GM18868 (cell line): ENCODE results near the gene KRIT1.
"Not testable (repeated sequence)": the region's sequence is repeated elsewhere in the genome, so short reads cannot be mapped to it uniquely, and the experiment has no call there.

Experiments used
- ATAC-seq: cut with Tn5 transposase; IDR thresholded peaks from one replicate; pipeline ENCODE4 v1.9.1; 2021; ENCODE audit warnings: mild to moderate bottlenecking, moderate library complexity; ENCODE audit not compliant: unreplicated experiment

KRIT1 gene

DNA sequence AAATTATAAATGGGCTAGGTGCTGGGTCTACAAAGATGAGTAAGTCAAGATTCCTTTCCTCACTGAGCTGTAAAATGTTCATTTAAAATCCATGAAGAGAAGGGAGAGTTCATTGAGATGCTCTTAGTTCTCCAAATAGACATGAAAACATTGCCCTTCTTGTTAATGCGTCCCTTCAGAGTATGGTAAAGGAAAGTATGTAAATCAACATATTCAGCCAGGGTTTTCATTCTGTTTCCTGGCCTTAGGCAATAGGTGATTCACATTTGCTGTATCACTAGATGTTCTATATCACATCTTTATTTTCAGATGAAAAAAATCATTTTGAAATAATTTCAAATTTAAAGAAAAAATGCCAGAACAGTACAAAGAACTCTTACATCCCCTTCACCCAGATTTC lies 5.5 kb upstream of the KRIT1 start:
- no peak for ATAC-seq

DNA sequence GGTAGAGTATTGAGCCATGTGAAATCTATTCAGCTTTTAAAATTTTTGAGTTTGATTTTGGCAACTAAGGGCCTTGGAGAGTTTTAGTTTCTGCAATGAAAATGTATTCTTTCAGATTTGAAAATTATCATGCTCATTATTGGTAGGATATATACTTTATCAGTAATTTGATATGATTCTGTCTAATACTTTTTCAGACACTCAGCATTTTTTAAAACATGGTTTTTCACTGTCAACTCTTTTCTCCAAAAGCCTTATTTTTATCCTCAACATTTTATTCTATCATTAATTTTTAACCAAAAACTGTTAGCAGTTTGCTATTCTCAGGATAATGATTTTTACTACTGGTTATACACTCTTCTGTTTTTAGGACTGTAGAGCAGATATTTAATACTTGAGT lies 4.9 kb upstream of the KRIT1 start:
- no peak for ATAC-seq

DNA sequence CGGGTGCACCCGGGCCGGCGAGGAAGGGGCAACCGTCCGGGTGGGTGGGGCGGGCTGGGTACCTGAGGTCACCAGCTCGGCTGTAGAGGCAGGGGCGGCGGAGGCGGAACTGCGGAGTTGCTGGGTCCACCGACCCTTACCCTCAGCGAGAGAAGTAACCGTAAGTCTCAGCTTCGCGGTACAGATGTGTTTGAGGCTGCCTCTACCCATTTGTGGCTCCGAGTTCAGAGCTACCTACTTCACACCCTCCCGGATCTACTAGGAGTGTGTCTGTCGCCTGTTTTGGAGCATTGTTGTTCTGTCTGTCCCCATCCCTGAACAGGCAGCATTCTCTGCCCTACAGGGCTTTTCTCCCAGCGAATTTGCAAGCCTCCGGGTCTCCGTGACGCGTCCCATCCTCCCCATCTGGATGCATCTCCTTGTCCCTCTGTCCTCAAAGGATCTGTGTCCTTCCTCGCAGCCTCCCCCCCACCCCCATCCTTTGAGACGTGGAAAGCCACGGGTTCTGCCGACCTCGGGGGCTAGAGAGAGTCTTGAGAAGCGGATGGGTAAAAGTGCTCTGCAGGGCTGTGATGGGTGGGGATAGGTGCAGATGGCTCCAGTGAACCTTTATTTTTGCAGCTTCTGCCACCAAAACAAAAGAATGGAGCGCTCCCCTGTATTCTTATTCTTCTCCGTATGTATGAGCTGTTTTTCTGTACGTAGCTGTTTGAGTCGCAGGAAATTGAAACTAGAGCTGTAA lies 817 bp upstream of the KRIT1 start:
- peak; percentile 26 for ATAC-seq

DNA sequence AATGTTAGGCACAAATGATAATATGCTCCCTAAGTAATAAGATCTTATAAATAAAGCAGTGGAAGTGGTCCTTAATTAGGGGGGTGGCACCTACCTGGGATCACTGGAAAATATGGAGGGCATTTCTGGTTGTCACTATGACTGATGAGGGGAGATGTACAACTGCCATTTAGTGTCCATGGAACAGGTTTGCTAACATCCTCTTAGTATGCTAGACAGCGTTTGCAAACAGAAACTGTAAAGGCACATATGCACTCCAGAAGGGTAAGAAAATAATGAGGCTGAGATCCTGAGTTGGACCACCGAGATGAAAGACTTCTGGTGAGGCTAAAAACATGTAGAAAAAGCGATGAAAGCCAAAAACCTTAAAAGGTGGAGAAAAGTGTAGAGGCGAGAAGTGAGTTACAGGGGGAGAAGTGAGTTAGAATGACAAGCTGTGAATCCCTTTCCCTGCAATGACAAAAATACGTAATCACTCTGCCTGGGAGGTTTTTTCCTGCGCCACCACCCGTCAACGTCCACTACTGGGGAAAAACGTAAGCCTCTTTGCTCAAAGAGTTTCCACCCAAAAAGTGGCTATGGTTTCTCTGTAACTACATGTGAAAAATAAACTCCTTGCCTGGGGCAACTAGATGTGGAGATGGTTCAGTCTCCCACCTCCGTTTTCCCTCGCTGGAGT lies 767 bp downstream of the KRIT1 start:
- peak; percentile 0 for ATAC-seq

DNA sequence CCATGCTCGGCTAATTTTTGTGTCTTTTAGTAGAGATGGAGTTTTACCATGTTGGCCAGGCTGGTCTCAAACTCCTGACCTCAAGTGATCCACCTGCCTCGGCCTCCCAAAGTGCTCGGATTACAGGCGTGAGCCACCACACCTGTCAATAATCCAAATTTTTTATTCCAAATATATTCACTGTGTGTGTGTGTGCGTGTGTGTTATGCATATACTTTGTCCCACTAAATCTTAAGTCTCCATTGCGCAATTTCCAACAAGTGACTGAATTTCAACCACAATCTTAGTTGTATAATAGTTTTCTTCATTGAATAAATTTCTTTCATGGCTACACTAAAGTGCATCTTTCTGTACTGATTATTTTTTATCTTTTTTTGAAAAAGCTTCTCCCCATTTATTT lies 2.7 kb downstream of the KRIT1 start:
- ATAC-seq = no peak

DNA sequence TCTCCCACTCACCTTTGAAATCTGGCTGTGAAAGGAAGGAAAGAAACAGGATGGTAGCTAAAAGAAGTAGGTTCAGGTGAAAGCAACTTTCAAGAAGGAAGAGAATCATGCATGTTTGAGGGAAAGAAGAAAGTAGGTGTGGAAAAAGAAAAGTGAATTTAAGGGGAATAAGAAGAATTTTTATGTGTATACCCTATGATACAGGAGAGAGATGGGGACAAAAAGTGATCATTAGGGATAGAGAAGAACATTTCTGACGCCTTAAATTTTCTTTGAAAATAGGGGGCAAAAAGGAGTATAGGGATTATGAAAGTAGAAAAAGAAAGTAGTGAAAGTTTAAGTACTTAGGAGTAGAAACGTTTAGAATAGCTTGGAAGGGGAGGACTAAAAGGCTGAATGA lies 15.2 kb downstream of the KRIT1 start:
- no peak for ATAC-seq

DNA sequence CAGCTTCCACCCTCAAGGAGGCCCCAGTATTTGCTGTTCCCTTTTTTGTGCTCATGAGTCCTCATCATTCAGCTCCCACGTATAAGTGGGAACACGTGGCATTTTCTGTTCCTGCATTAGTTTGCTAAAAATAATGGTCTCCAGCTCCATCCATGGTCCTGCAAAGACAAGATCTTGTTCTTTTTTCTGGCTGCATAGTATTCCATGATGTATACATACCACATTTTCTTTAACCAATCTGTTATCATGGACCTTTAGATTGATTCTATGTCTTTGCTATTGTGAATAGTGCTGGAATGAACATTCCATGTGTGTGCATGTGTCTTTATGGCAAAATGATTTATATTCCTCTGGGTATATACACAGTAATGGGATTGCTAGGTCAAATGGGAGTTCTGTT lies 17.0 kb downstream of the KRIT1 start:
- no peak for ATAC-seq

DNA sequence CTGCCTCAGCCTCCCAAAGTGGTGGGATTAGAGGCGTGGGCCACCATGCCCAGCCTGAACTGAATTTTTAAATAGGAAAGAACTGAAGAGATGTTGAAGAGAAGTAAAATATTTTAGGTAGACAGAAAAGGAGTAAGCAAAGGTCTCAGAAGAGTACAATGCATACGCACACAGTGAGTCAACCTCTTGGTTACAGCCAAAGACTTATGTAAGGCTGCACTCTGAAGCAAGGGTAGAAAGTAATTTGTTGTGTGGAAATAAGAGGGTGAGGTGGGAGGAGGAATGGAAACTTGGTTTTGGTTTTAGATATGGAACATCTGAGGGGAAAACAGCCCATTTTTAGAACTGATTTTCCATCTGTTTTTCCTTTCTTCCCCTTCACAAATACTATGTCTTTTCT lies 17.6 kb downstream of the KRIT1 start:
- no peak for ATAC-seq

DNA sequence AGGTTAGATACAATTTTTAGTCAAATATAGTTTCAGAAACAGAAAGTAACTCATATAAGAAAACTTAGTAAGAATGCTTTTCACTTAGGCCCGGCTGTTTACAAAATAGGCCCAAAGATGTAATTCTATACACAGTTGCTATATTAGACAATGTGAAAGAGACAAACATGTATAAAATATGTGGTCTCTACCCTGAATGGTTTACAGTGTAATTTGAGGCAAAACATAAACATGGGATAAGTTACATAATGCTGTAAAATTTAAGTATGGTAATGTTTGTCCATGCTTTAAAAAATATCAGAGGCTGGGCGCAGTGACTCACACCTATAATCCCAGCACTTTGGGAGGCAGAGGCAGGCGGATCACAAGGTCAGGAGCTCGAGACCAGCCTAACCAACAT lies 18.7 kb downstream of the KRIT1 start:
- ATAC-seq = no peak

DNA sequence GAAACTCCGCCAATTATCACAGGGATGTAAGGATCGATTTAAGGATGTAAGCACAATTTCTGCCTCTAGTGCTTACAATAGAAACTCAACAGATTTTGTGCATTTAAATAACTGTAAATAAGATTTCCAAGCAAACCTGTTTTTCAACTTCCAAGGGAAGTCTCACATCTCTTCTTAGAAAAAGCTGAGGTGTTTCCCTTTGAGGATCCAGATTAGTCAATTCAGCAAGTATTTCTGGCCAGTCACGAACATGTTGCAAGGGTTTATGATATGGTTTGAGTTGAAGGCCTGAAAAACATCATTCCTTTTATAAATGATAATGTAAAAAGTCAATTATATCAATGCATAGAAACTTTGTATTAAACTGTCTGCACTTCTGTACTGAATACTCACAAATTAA lies 23.9 kb downstream of the KRIT1 start:
- no peak for ATAC-seq

DNA sequence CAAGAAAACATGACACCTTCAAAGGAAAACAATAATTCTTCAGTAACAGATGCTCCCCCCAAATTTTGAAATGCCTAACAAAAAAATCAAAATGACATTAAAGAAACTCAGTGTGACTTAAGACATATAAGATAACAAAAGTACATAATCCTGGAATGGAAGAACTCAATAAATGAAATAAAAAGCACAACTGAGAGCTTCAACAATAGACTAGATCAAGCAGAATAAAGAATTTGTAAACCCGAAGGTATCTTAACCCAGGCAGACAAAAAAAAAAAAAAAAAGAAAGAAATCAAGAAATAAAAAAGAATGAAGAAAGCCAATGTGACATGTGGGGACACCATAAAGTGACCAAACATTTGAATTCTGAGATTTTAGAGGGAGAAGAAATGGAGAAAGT lies 39.0 kb downstream of the KRIT1 start:
- no peak for ATAC-seq

DNA sequence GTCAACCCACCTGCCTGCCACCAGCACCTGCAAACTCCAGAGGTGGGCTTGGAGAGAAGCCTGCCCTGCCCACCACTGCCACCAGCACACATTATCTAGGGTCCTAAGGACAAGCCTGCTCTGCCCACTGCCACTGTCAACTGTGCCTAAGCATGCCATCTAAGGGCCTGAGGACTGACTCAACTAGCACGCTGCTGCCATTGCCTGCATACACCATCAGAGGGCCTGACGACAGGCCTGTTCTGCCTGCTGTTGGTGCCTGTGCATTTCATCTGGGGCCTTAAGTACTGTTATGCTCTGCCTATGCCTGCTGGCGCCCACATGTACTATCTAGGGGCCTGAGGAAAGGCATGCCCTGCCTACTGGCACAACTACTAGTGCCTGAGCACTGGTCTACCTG lies 39.7 kb downstream of the KRIT1 start:
- ATAC-seq = no peak

DNA sequence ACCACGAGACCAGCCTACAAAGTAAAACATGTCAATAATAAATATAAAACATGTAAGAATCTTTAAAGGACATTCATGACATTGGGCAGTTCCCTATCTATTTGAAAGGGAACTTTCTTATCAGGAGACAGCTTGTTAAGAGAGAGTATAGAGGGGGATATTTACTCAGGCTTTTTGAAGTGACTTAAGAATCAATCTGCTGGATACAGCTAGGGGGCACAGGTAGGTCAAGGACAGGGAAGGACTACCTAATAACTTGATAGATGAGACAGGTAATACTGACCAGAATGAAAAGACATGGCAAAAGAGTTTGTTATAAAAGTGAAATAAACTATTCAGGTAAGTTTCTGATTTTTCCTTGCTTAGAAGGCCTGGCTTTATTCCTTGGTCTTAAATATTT lies 44.9 kb downstream of the KRIT1 start:
- no peak for ATAC-seq

DNA sequence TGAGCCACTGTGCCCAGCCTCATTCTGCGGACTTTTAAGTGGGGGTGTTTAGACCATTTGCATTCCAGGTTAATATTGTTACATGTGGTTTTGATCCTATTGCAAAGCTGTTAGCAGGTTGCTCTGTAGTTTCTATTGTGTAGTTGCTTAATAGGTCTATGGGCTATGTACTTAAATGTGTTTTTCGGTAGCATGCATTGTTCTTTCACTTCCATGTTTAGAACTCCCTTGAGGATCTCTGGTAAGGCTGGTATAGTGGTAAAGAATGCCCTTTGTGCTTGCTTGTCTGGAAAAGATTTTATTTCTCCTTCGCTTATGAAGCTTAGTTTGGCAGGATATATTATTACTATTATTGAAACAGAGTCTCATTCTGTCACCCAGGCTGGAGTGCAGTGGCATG lies 53.4 kb downstream of the KRIT1 start:
- ATAC-seq = no peak

DNA sequence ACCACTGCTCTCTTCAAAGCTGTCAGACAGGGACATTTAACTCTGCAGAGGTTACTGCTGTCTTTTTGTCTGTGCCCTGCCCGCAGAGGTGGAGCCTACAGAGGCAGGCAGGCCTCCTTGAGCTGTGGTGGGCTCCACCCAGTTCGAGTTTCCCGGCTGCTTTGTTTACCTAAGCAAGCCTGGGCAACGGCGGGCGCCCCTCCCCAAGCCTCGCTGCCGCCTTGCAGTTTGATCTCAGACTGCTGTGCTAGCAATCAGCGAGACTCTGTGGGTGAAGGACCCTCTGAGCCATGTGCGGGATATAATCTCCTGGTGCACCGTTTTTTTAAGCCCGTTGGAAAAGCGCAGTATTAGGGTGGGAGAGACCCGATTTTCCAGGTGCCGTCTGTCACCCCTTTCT lies 56.5 kb downstream of the KRIT1 start:
- not testable (repeated sequence) for ATAC-seq

DNA sequence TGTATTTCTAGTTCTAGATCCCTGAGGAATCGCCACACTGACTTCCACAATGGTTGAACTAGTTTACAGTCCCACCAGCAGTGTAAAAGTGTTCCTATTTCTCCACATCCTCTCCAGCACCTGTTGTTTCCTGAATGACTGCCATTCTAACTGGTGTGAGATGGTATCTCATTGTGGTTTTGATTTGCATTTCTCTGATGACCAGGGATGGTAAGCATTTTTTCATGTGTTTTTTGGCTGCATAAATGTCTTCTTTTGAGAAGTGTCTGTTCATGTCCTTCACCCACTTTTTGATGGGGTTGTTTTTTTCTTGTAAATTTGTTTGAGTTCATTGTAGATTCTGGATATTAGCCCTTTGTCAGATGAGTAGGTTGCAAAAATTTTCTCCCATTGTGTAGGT lies 61.4 kb downstream of the KRIT1 start:
- not testable (repeated sequence) for ATAC-seq

DNA sequence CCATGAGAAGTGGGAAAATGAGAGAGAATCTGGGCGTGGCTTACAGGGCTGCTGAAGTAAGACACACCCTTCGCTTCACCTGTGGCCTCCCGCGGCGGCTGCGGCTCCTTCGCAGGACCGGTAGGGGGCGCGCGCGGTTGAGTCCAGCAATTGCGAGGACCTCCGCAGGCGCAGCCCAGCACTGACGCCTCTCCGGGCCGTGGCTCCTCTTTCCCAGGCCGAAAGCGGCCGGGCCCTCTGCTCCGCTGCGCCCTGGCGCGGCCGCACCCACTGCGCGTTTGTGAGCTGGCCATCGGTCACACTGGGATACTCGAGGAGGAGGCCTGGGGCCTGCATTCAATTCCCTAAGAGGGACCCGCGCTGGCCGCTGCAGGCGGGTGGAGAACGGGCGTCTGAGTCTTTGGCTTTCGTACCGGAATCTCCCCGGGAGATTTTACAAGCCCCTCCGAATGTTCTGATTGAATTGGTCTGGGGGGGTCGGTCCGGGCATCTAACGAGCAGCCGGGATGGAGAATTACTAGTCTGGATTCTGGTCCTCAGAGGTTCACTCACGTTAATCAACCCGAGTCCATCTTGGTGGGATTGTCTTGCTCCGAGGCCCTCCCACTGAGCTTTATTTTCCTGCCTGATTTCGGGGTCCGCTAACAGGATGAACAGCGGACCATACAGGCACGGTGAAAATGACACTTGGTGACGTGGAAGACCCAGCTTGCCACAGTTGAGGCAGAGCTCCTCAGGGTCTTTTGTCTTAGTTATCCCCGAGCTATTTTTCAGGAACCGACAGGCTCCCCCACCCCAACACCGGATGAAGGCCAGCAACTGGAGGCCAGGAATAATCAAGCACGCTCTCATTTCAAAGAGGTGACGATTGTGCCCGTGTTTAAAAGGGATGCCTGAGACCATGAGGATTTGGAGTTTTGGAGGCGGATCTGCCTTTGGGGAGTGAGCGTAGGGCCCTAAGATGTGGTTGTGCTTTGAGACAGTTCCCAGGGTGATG lies 66.5 kb downstream of the KRIT1 start, which contains the start of gene LRRD1:
Gene LRRD1 (minus strand): TSS at position 215 of the 997 bp plus-strand sequence. CDS start 13,940 bp downstream, outside the sequence.
- ATAC-seq = peak; percentile 99

DNA sequence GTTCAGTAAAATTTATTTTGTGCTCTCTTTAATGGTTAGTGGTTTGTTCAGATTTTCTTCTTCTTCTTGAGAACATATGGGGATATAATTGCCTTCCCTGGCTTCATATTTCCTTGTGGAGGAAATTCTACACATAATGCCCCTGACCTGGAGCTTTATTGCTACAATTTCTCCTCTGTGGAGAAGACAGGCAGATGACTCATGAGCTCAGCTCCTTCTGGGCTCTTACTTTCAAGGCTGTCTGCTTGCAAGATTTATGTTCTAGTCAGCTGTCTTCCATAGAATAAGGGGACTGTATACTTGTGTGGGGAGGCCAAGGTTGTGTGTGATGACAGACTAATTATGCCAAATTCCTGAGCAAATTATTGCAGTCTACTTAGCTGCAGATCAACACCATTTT lies 68.4 kb downstream of the KRIT1 start:
- no peak for ATAC-seq

DNA sequence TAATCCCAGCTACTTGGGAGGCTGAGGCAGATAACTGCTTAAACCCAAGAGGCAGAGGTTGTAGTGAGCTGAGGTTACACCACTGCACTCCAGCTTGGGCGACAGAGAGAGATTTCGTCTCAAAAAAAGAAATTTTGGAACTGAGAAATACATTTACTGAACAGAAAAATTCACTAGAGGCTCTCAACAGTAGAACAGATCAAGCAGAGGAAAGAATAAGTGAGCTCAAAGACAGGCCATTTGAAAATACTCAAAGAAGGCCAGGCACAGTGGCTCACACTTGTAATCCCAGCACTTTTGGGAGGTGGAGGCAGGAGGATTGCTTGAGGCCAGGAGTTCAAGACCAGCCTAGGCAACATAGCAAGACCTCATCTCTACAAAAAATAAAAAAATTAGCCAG lies 76.2 kb downstream of the KRIT1 start:
- not testable (repeated sequence) for ATAC-seq

DNA sequence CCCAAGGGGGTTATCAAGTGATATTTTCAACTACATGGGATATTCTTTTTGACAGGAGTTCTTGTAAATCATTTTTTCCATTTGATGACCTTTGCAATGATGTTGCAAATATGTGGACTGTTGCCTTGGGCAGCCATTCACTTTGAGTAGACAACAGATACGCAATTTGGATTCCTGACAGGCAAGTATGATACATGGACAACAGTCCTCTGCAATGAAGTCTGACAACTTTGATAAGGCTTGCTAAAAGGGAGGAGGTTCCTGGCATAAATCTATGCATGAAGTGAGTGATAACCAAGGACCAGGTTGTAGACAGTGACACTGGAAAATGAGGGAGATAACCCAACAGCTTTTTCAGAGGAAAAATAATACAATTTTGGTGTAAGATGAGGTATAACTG lies 84.4 kb downstream of the KRIT1 start:
- no peak for ATAC-seq
